Lower leg skin (tissue), 4 donors: ENCODE data around the gene YWHAQ. TPM values are rescaled to one million over a fixed set of nuclear protein-coding genes. Genes with fewer than 3 reads are reported as not detected.

Experiments
- DNase-seq, 2 donors: peaks; one replicate each; pipeline ENCODE4 v3.0.0-alpha.2; 2019; ENCODE audit warnings: low spot score in 2 of 2
- H3K4me3 ChIP-seq: fragments of 200-600 bp; sonication (generic); 2 replicates; pipeline ENCODE4 v1.5.1; 2017; ENCODE audit warnings: mild to moderate bottlenecking, low read depth; ENCODE audit not compliant: poor library complexity, severe bottlenecking
- POLR2A ChIP-seq, 2 donors: fragments of 450-650 bp; IDR thresholded peaks; one replicate each; pipeline ENCODE4 v1.6.1; 2016 to 2017; ENCODE audit warnings: antibody characterized with exemption in 2 of 2, mild to moderate bottlenecking in 1 of 2, moderate library complexity in 1 of 2
- WGBS, 2 donors: methylation state at CpG; one replicate each; pipeline ENCODE4 v1.1.5; 2018; 5-methylcytosine and 5-hydroxymethylcytosine counted together
- intact Hi-C: fragments of 100-400 bp; cut with DNase I; formaldehyde crosslinking; loops from one replicate; pipeline ENCODE4 v1.15.0; 2023; ENCODE audit warnings: low total_unique reads
- total RNA-seq, 4 donors: library from RNA; depleted of rRNA; stranded (reverse); fragments of >200 nt; gene quantifications; one replicate each; pipeline ENCODE4 v1.1.0, GENCODE V29; 2016
- TF ChIP-seq, protein P1 (sequence below), 3 donors: fragments of 450-650 bp; IDR thresholded peaks; one replicate each; pipeline ENCODE4 v1.5.1; 2016; ENCODE audit warnings: antibody characterized with exemption in 3 of 3, mild to moderate bottlenecking in 3 of 3, moderate library complexity in 2 of 3

The YWHAQ gene
- total RNA-seq, 4 donors from 2014 or later: 85.6 to 159 (median 121) TPM

DNA sequence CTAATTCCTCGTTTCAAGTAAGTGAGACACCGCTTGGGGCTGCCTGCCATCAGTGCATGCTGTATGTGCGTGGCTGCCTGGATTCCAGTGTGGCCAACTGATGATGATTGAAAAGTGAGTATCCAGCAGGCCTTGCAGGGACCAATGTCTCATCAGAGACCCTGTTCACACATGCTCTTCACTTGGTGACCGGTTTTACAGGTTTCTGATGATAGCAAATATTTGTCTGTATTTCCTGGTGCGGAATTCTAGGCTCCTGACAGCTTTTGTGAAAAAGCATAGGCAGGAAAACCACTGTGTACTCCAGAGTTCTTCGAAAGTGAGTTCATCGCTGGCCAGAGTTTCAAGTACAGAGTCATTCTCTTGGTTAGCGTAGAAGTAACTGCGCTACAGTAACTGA lies 13.8 kb upstream of the YWHAQ start:
- DNase-seq: peak in 1 of 2 donors; percentile 40
- intact Hi-C loops: no loop called here
- WGBS, 2 donors: 55 to 62% methylated on average over 9 of the region's 9 CpGs
- TF ChIP-seq, protein P1, sequence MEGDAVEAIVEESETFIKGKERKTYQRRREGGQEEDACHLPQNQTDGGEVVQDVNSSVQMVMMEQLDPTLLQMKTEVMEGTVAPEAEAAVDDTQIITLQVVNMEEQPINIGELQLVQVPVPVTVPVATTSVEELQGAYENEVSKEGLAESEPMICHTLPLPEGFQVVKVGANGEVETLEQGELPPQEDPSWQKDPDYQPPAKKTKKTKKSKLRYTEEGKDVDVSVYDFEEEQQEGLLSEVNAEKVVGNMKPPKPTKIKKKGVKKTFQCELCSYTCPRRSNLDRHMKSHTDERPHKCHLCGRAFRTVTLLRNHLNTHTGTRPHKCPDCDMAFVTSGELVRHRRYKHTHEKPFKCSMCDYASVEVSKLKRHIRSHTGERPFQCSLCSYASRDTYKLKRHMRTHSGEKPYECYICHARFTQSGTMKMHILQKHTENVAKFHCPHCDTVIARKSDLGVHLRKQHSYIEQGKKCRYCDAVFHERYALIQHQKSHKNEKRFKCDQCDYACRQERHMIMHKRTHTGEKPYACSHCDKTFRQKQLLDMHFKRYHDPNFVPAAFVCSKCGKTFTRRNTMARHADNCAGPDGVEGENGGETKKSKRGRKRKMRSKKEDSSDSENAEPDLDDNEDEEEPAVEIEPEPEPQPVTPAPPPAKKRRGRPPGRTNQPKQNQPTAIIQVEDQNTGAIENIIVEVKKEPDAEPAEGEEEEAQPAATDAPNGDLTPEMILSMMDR (IDR thresholded peaks at IDR 0.05): no peak
- TF ChIP-seq POLR2A (IDR thresholded peaks at IDR 0.05): no peak
- H3K4me3 ChIP-seq: no peak overlapping the region

DNA sequence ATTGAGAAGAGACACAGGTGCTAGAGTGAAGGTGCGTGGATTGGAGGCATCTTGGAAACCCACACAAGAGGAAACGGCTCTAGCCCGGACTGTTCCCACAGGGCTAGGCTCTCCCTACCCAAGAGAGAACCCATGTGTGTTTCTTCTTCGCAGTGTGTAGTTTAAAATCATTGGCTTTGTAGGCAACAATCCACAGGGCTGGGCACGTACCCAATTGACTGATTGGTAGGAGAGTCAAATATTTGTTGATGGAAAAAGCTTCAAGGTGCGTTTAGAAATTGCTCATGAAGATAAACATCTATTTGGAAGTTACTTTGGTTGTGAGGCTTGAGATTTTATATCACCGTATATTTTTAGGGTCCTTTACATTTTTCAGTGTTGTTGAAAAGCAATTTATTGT lies 13.2 kb upstream of the YWHAQ start:
- no peak overlapping the region for H3K4me3 ChIP-seq
- intact Hi-C loops: no loop called here
- peak in 1 of 2 donors; percentile 50 for DNase-seq
- no peak for TF ChIP-seq POLR2A (IDR thresholded peaks at IDR 0.05)
- TF ChIP-seq, protein P1 (IDR thresholded peaks at IDR 0.05): no peak
- 82 to 84% methylated on average over 7 of the region's 7 CpGs for WGBS, 2 donors

DNA sequence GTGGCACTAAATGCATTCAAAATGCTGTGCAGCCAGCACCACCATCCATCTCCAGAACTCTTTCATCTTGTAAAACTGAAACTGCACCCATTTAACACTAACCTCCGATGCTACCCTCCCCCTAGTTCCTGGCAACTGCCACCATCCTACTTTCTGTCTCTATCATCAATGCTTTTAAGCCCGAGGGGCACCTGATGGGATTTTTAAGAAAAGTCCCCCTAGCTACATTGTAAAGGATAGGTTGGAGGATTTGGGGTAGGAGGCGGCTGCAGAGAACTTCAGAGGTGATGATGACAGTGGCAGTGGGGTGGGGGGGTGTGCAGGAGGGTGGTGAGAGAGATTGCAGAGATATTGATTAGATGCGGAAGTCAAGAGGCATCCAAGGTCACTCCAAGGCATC lies 10.8 kb upstream of the YWHAQ start:
- intact Hi-C loops: no loop called here
- H3K4me3 ChIP-seq: no peak overlapping the region
- DNase-seq: no peak
- 73 to 80% methylated on average over 4 of the region's 4 CpGs for WGBS, 2 donors
- TF ChIP-seq POLR2A (IDR thresholded peaks at IDR 0.05): no peak
- TF ChIP-seq, protein P1 (IDR thresholded peaks at IDR 0.05): no peak

DNA sequence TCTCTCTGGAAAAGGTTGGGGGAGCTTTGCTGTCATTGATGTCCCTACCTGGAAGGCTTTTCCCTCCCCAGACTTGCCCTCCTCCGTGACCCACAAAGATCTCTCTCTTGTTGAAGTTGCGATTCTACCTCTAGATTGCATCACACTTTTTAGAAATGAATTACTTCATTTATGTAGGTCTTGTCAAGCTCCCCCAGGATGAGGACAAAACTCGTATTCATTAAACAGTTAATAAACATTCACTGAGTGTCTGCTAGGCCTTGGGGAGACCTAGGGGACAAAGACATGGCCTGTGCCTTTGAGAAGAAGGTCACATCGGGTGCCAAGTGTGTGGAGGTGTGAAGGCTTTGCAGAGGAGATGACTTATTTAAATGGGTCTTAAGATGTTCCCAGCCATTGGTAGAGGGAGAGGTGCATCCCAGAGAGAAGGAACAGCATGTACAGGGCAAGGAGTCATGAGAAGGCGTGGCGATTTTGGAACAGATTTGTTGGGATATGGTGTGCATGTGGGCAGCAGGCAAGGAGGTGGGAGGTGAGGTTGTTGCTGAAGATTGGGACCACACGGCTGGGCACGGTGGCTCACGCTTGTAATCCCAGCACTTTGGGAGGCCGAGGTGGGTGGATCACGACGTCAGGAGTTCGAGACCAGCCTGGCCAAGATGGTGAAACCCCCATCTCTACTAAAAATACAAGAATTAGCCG lies 9.8 kb upstream of the YWHAQ start:
- WGBS, 2 donors: 84 to 88% methylated on average over 14 of the region's 14 CpGs

DNA sequence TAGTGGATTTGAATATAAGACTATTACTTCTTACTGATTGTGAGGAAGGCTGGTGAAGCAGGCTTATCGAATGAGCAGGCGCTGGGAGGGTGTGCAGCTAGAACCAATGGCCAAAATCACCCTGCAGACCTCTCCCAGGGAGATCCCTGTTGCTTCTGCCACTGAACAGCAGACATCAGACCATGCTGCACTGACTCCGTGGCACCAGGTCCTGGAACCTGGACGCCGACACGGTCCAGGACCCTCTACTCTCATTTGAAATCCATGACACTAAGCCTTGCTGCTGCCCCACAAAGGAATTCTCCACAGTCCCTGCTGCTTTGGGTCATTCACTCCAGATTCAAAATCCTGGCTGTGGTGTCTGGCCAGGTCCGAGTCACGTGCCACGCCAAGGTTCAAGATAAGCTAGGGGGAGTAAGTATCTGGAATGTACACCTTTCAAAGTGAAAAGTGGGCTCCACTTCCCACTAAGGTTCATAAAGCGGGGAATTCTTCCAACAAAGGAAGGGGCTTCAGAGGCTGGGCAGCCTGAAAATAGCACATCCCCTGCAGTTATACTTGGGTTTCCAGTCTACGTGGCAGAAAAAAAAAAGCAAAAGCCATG lies 9.0 kb upstream of the YWHAQ start:
- WGBS, 2 donors: 95% methylated on average over 11 of the region's 11 CpGs
- H3K4me3 ChIP-seq: no peak overlapping the region
- intact Hi-C loops: no loop called here
- DNase-seq: no peak
- TF ChIP-seq POLR2A (IDR thresholded peaks at IDR 0.05): no peak
- TF ChIP-seq, protein P1 (IDR thresholded peaks at IDR 0.05): no peak

More for the DNA sequence above, 9.8 kb upstream of the YWHAQ start:
- no peak overlapping the region for H3K4me3 ChIP-seq
- TF ChIP-seq, protein P1 (IDR thresholded peaks at IDR 0.05): no peak
- TF ChIP-seq POLR2A (IDR thresholded peaks at IDR 0.05): no peak
- no peak for DNase-seq
- intact Hi-C loops: no loop called here
